ENCODE measurements around the gene CHRNB4. TPM values are rescaled to one million over a fixed set of nuclear protein-coding genes. Genes with fewer than 3 reads are reported as not detected.

The CHRNB4 gene
- total RNA-seq, 4 donors from 2014 or later: 0.27 to 0.32 TPM; not detected in 2

DNA sequence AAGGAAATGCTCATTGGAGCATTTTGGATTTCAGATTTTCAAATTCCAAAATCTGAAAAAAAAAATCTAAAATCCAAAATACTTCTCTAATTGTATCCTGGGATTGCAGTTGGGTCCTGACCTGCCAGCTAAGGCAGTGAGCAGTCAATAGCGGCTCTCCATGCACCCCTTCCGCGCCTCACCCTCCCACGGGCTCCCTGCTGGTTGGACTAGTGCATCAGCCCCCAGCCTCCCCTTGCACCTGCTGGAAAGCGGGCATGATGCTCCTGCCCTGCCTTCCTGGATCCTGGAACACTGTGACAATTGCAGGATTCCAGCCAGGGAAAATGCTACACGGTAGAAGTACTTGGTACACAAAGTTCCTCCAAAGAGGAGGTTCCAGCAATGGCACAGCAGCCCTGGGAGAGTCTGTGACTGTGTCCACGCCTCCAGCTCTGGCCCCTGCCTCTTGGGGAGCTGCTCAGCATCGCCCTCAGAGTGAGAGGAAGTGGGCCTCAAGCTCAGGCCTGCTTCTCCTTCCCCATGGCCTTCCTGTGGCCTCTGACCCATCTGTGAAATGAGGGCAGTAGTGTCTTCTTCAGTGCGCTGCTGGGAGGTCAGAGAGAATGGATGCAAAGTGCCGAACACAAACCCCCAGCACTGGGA lies 39.5 kb upstream of the CHRNB4 start:
- Histone ChIP-seq H3K27me3 (no peaks in the 10 kb centered on the region), H3K36me3 (no peaks in the 10 kb centered on the region), H3K9me3 (no peaks in the 10 kb centered on the region), H3K4me3 (no peak overlapping the region), H3K4me1 (no peaks in the 10 kb centered on the region), H3K27ac (no peak overlapping the region)
- no peak for DNase-seq
- in situ Hi-C loops (cut with MboI; ENCODE audit: low pct_ligation_motif_present in 1 of 4, low pct_unique_long_range_greater_than_20kb in 1 of 4, low sequenced_read_pairs in 3 of 4): no loop called here
- TF ChIP-seq POLR2A (IDR thresholded peaks at IDR 0.05): no peak
- TF ChIP-seq EP300 (IDR thresholded peaks at IDR 0.05; ENCODE audit: low read depth): no peak
- no peak for TF ChIP-seq CTCF (IDR thresholded peaks at IDR 0.05)
- no peak for TF ChIP-seq POLR2AphosphoS5 (IDR thresholded peaks at IDR 0.05)
- intact Hi-C loops (cut with DNase I; ENCODE audit: low total_unique reads): no loop called here
- WGBS, 2 donors (ENCODE audit: low coverage in 1 of 2): 80 to 84% methylated on average over 1 to 10 of the region's 10 CpGs

DNA sequence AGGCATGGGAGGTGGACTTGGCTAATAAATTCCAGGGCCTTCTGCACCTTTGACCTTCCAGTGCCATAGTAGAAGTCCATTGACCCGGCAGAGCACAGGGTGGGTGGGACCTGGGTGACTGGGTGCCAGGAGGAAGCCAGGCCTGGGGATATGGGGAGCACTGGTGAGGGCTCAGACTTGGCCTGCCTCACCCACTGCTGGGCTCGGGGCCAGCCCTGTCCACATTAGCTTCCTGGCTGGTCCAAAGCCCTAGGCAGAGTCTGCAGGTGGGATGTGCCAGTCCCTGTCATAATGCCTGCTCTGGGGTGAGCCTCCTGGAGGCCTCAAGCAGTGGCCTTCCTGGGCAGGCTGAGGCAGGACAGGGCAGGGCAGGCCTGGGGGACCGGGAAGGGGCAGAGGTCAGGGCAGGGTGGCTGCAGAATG lies 38.1 kb upstream of the CHRNB4 start:
- no peaks in the 10 kb centered on the region for H3K4me1 ChIP-seq
- no peak for DNase-seq
- no peaks in the 10 kb centered on the region for H3K9me3 ChIP-seq
- intact Hi-C loops (cut with DNase I; ENCODE audit: low total_unique reads): no loop called here
- no peaks in the 10 kb centered on the region for H3K36me3 ChIP-seq
- WGBS, 2 donors (ENCODE audit: low coverage in 1 of 2): 57% methylated on average over 3 of the region's 3 CpGs; no CpG with 5 or more reads in 1 of the 2 donors
- in situ Hi-C loops (cut with MboI; ENCODE audit: low pct_ligation_motif_present in 1 of 4, low pct_unique_long_range_greater_than_20kb in 1 of 4, low sequenced_read_pairs in 3 of 4): no loop called here
- no peak for TF ChIP-seq EP300 (IDR thresholded peaks at IDR 0.05; ENCODE audit: low read depth)
- TF ChIP-seq CTCF (IDR thresholded peaks at IDR 0.05): no peak
- no peak for TF ChIP-seq POLR2AphosphoS5 (IDR thresholded peaks at IDR 0.05)
- no peak for TF ChIP-seq POLR2A (IDR thresholded peaks at IDR 0.05)
- H3K27me3 ChIP-seq: no peaks in the 10 kb centered on the region
- H3K27ac ChIP-seq: no peak overlapping the region
- no peak overlapping the region for H3K4me3 ChIP-seq

GRCh38 chr15:78676424-78677110 lies 35.6 kb upstream of the CHRNB4 start:
- intact Hi-C loops (cut with DNase I; ENCODE audit: low total_unique reads) (no loop called here), in situ Hi-C loops (cut with MboI; ENCODE audit: low pct_ligation_motif_present in 1 of 4, low pct_unique_long_range_greater_than_20kb in 1 of 4, low sequenced_read_pairs in 3 of 4) (no loop called here)
- Histone ChIP-seq H3K9me3 (no peaks in the 10 kb centered on the region), H3K27ac (no peak overlapping the region), H3K36me3 (no peaks in the 10 kb centered on the region), H3K27me3 (no peaks in the 10 kb centered on the region), H3K4me1 (no peaks in the 10 kb centered on the region), H3K4me3 (no peak overlapping the region)
- DNase-seq: no peak
- TF ChIP-seq POLR2AphosphoS5 (IDR thresholded peaks at IDR 0.05) (no peak), EP300 (IDR thresholded peaks at IDR 0.05; ENCODE audit: low read depth) (no peak), CTCF (IDR thresholded peaks at IDR 0.05) (no peak), POLR2A (IDR thresholded peaks at IDR 0.05) (no peak)
- WGBS, 2 donors (ENCODE audit: low coverage in 1 of 2): 87 to 100% methylated on average over 2 to 12 of the region's 12 CpGs

- intact Hi-C loops (cut with DNase I; ENCODE audit: low total_unique reads): no loop called here
Measured at GRCh38 chr15:78675617-78676360, 34.8 kb upstream of the CHRNB4 start.

More at GRCh38 chr15:78675617-78676360, 34.8 kb upstream of the CHRNB4 start:
- TF ChIP-seq POLR2A (IDR thresholded peaks at IDR 0.05): no peak
- no peak for TF ChIP-seq POLR2AphosphoS5 (IDR thresholded peaks at IDR 0.05)
- TF ChIP-seq CTCF (IDR thresholded peaks at IDR 0.05): no peak
- TF ChIP-seq EP300 (IDR thresholded peaks at IDR 0.05; ENCODE audit: low read depth): no peak
- Histone ChIP-seq H3K36me3 (no peaks in the 10 kb centered on the region), H3K9me3 (no peaks in the 10 kb centered on the region), H3K27me3 (no peaks in the 10 kb centered on the region), H3K27ac (no peak overlapping the region), H3K4me1 (no peaks in the 10 kb centered on the region), H3K4me3 (no peak overlapping the region)
- in situ Hi-C loops (cut with MboI; ENCODE audit: low pct_ligation_motif_present in 1 of 4, low pct_unique_long_range_greater_than_20kb in 1 of 4, low sequenced_read_pairs in 3 of 4): no loop called here
- DNase-seq: no peak
- 96% methylated on average over 11 of the region's 11 CpGs; no CpG with 5 or more reads in 1 of the 2 donors for WGBS, 2 donors (ENCODE audit: low coverage in 1 of 2)
